ENCODE results near the gene SPTBN1. TPM values are rescaled to one million over a fixed set of nuclear protein-coding genes. Genes with fewer than 3 reads are reported as not detected.

The SPTBN1 gene
- total RNA-seq, 1 experiment from 2014 or later, result 204 TPM

GRCh38 chr2:54546518-54546917 is 90.4 kb downstream of the SPTBN1 start (continued):
- no peak for TF ChIP-seq ATF2 (CRISPR knock-in tag; IDR thresholded peaks at IDR 0.05; ENCODE audit: borderline replicate concordance, low read depth)
- no peak for TF ChIP-seq RORB (CRISPR knock-in tag; IDR thresholded peaks at IDR 0.05)
- no peak for TF ChIP-seq ATF1 (CRISPR knock-in tag; IDR thresholded peaks at IDR 0.05)

GRCh38 chr2:54546923-54547720 is 91.0 kb downstream of the SPTBN1 start:
- ATAC-seq (no peak), DNase-seq (ENCODE audit: low spot score) (no peak)
- TF ChIP-seq CTCF (IDR thresholded peaks at IDR 0.05), result no peak
- no peak for TF ChIP-seq HMGA2 (CRISPR knock-in tag; IDR thresholded peaks at IDR 0.05)
- no peak for TF ChIP-seq CREB1 (CRISPR knock-in tag; IDR thresholded peaks at IDR 0.05)
- TF ChIP-seq E2F4 (CRISPR knock-in tag; IDR thresholded peaks at IDR 0.05; ENCODE audit: borderline replicate concordance, low read depth), result no peak
- TF ChIP-seq, protein P1, sequence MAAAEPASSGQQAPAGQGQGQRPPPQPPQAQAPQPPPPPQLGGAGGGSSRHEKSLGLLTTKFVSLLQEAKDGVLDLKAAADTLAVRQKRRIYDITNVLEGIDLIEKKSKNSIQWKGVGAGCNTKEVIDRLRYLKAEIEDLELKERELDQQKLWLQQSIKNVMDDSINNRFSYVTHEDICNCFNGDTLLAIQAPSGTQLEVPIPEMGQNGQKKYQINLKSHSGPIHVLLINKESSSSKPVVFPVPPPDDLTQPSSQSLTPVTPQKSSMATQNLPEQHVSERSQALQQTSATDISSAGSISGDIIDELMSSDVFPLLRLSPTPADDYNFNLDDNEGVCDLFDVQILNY (CRISPR knock-in tag; IDR thresholded peaks at IDR 0.05), result no peak
- TF ChIP-seq, protein P2, sequence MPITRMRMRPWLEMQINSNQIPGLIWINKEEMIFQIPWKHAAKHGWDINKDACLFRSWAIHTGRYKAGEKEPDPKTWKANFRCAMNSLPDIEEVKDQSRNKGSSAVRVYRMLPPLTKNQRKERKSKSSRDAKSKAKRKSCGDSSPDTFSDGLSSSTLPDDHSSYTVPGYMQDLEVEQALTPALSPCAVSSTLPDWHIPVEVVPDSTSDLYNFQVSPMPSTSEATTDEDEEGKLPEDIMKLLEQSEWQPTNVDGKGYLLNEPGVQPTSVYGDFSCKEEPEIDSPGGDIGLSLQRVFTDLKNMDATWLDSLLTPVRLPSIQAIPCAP (CRISPR knock-in tag; IDR thresholded peaks at IDR 0.05), result no peak
- TF ChIP-seq MLX (CRISPR knock-in tag; IDR thresholded peaks at IDR 0.05), result no peak
- TF ChIP-seq NR1H2 (CRISPR knock-in tag; IDR thresholded peaks at IDR 0.05), result no peak
- TF ChIP-seq ZMAT4 (CRISPR knock-in tag; IDR thresholded peaks at IDR 0.05), result no peak
- no peak for TF ChIP-seq ZNF281 (CRISPR knock-in tag; IDR thresholded peaks at IDR 0.05)
- TF ChIP-seq ZNF423 (CRISPR knock-in tag; IDR thresholded peaks at IDR 0.05), result no peak
- TF ChIP-seq ZNF263 (CRISPR knock-in tag; IDR thresholded peaks at IDR 0.05; ENCODE audit: low read depth), result no peak
- TF ChIP-seq RELA (CRISPR knock-in tag; IDR thresholded peaks at IDR 0.05; ENCODE audit: borderline replicate concordance), result no peak
- TF ChIP-seq TEAD1 (CRISPR knock-in tag; IDR thresholded peaks at IDR 0.05), result no peak
- TF ChIP-seq STAT6 (CRISPR knock-in tag; conservative IDR thresholded peaks at IDR 0.05; ENCODE audit: low read depth), result no peak
- no peak for TF ChIP-seq CBFB (CRISPR knock-in tag; IDR thresholded peaks at IDR 0.05; ENCODE audit: low read depth)
- TF ChIP-seq ZNF416 (CRISPR knock-in tag; IDR thresholded peaks at IDR 0.05), result no peak
- TF ChIP-seq KAT7 (CRISPR knock-in tag; IDR thresholded peaks at IDR 0.05; ENCODE audit: borderline replicate concordance), result no peak
- no peak for TF ChIP-seq FOXP1 (CRISPR knock-in tag; IDR thresholded peaks at IDR 0.05; ENCODE audit: borderline replicate concordance)
- ChIA-PET CTCF (no interaction called here), POLR2A (no interaction called here)
- H3K27ac Mint-ChIP-seq, result no peak overlapping the region
- no peak overlapping the region for H3K4me3 Mint-ChIP-seq
- no peaks in the 10 kb centered on the region; the same call in 1 of the 2 replicates for H3K9me3 Mint-ChIP-seq
- H3K36me3 Mint-ChIP-seq, result no peaks in the 10 kb centered on the region
- H3K4me1 Mint-ChIP-seq, result peaks cover 23% of the 10 kb centered on the region
- no peaks in the 10 kb centered on the region for H3K27me3 Mint-ChIP-seq (ENCODE audit: low read depth)

All from WTC11 (cell line).